C4-2B (cell line): ENCODE data around the gene GATA1.
"Not testable (repeated sequence)": the region's sequence is repeated elsewhere in the genome, so short reads cannot be mapped to it uniquely, and the experiment has no call there.

Experiments used
- H3K27ac ChIP-seq: fragments of 450-650 bp; 2 replicates; pipeline ENCODE4 v1.5.1; 2017
- CTCF ChIP-seq: fragments of 450-650 bp; conservative IDR thresholded peaks from 2 replicates; pipeline ENCODE4 v1.5.1; 2017; ENCODE audit warnings: mild to moderate bottlenecking
- ZFX ChIP-seq: fragments of 450-650 bp; IDR thresholded peaks from 2 replicates; pipeline ENCODE4 v1.6.1; 2017

Gene GATA1

GRCh38 chrX:48816014-48816810 is 29.8 kb downstream of the GATA1 start:
- TF ChIP-seq ZFX, result no peak
- TF ChIP-seq CTCF, result no peak
- no peak overlapping the region for H3K27ac ChIP-seq

- TF ChIP-seq CTCF, result no peak
- no peak for TF ChIP-seq ZFX
- H3K27ac ChIP-seq, result no peak overlapping the region
These were observed 31.7 kb downstream of the GATA1 start for GRCh38 chrX:48818098-48818497.

GRCh38 chrX:48818866-48819265 is 32.5 kb downstream of the GATA1 start:
- H3K27ac ChIP-seq, result no peak overlapping the region
- TF ChIP-seq CTCF, result no peak
- TF ChIP-seq ZFX, result no peak

- H3K27ac ChIP-seq, result not testable (repeated sequence)
These were observed 33.0 kb downstream of the GATA1 start for GRCh38 chrX:48819394-48819793.

DNA sequence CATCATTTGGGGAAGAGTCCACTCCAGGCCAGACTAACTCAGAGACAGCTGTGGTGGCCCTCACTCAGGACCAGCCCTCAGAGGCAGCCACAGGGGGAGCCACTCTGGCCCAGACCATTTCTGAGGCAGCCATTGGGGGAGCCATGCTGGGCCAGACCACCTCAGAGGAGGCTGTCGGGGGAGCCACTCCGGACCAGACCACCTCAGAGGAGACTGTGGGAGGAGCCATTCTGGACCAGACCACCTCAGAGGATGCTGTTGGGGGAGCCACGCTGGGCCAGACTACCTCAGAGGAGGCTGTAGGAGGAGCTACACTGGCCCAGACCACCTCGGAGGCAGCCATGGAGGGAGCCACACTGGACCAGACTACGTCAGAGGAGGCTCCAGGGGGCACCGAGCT is 36.7 kb downstream of the GATA1 start:
- no peak for TF ChIP-seq ZFX
- no peak for TF ChIP-seq CTCF
- no peak overlapping the region for H3K27ac ChIP-seq

DNA sequence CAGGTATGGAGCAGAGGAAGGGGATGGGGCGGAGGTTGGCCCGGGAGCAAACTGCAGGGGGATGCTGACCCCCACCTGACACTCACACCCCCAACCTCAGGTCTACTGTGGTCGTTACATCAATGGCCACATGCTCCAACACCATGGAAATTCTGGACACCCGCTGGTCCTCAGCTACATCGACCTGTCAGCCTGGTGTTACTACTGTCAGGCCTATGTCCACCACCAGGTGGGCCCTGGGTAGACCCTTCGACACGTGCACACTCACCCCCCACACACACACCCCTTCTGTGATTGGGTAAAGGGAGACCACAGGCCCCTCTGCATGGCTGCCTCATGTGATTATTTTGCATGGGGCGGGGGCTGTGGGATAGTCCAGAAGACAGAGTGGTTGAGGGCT is 37.7 kb downstream of the GATA1 start:
- TF ChIP-seq ZFX (no peak), CTCF (no peak)
- no peak overlapping the region for H3K27ac ChIP-seq

DNA sequence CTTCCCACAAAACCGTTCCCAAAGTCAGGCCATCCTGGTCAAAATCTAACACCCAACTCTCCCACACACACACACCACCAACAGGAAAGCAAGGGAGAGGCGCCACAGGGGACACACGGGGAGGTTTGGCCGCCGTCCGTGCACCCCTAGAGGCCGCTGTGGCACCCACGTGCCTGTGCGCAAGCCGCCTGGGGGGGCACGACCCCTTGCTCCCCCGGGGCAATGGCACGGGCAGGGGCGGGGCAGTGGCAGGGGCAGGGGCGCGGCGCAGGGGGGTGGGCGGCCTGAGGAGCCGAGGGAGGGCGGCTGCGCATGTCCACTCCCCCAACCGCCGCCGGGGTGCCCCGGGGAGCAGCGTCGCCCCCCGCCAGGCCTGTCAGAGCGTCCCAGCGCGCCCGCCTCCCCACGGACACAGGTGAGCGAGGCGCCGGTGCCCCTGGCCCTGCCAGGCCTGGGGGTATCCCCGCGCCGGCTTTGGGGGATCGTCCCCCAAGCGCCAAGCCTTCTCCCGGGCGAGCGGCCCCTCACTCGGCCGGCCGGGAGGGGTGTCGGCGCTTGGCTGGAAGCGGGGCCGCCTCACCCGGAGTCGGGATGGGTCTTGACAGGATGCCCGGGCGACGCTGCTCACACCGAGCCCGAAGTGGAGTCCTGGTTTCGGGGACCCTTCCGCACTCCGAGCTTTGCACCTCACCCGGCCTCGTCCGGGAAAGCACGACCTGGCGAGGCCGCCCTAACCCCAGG is 39.9 kb downstream of the GATA1 start, which contains the start of gene ERAS:
Gene ERAS, plus strand, starts transcription at position 379 of the 741 bp plus-strand sequence. CDS start 2,611 bp downstream, outside the sequence.
- TF ChIP-seq ZFX (no peak), CTCF (no peak)
- no peak within 1 kb of the TSS for H3K27ac ChIP-seq
